ENCODE results near the gene SRSF2.

- no peak for TF ChIP-seq POLR2A (conservative IDR thresholded peaks at IDR 0.05)
- no peak for TF ChIP-seq DPF2 (IDR thresholded peaks at IDR 0.05)
- no peak for TF ChIP-seq MTA2 (IDR thresholded peaks at IDR 0.05; ENCODE audit: low read depth)
- no peak for TF ChIP-seq GATAD2A (IDR thresholded peaks at IDR 0.05)
- no peak for TF ChIP-seq ZNF3 (CRISPR knock-in tag; IDR thresholded peaks at IDR 0.05)
- TF ChIP-seq CEBPB (tag; IDR thresholded peaks at IDR 0.05) = no peak
- TF ChIP-seq NONO (IDR thresholded peaks at IDR 0.05; ENCODE audit: low read depth in 2 of 2, low read length in 1 of 2) = no peak
- no peak for TF ChIP-seq SP1 (CRISPR knock-in tag; IDR thresholded peaks at IDR 0.05)
Measured at GRCh38 chr17:76706817-76707216, 30.3 kb downstream of the SRSF2 start.

Measured in K562 (cell line).